GM15510 (cell line): ENCODE data around the gene SEC24C.
A peak's percentile ranks its signal among the peaks of the same experiment; 100 is the strongest.

Experiments
- POLR2A ChIP-seq: IDR thresholded peaks from 3 replicates; pipeline ENCODE4 v1.6.1; 2011; ENCODE audit warnings: borderline replicate concordance; ENCODE audit not compliant: insufficient read length; ENCODE audit errors: extremely low read depth

SEC24C gene

GRCh38 chr10:73791871-73792400 lies 47.8 kb downstream of the SEC24C start:
- TF ChIP-seq POLR2A: no peak

- TF ChIP-seq POLR2A: no peak
Observed at GRCh38 chr10:73793456-73793855, 49.3 kb downstream of the SEC24C start.

DNA sequence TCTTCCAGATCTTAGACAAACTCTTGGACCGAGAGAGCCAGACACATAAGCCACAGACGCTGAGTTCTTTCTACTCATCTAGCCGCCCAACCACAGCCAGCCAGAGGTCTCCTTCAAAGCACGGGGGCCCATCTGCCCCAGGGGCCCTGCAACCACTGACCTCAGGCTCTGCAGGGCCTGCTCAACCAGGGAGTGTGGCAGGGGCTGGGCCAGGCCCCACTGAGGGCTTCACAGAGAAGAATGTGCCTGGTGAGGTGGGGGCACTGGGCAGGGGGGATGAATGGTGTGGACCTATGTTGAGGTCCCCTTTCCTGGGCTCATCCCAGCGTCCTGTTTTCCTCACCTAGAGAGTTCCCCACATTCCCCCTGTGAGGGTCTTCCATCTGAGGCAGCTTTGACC lies 52.6 kb downstream of the SEC24C start:
- TF ChIP-seq POLR2A: no peak

DNA sequence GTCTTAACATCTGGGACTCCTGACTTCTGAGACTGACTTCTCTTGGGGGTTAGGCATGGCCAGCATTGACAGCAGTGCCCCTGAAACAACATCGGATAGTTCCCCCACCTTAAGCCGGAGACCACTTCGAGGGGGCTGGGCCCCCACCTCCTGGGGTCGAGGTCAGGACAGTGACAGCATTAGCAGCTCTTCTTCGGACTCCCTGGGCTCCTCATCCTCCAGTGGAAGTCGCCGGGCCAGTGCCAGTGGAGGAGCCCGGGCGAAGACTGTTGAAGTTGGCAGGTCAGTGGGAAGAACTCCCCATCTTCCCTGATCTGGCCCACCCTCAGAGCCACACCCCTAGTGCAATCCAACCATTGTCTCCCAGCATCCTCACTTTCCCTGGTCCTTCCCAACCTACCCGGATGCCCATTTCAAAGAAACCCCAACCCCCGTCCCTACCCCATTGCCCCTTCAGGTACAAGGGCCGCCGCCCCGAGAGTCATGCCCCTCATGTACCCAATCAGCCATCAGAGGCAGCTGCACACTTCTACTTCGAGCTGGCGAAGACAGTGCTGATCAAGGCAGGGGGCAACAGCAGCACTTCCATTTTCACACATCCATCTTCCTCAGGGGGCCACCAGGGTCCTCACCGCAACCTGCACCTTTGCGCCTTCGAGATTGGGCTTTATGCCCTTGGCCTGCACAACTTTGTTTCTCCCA lies 53.3 kb downstream of the SEC24C start:
- no peak for TF ChIP-seq POLR2A

DNA sequence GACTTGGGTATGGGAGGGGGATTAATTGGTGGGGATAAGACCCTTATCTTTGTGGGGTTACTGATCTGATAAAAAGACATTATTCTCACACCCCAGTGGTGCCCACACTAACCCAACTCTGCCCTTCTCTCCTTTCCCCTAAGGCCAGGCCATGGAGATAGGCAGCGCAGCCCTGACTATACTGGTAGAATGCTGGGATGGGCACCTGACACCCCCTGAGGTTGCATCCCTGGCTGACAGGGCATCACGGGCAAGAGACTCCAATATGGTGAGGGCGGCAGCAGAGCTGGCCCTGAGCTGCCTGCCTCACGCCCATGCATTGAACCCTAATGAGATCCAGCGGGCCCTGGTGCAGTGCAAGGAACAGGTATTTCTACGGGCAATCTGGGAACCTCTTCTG lies 53.9 kb downstream of the SEC24C start:
- TF ChIP-seq POLR2A: no peak

- TF ChIP-seq POLR2A: no peak
Observed at GRCh38 chr10:73798927-73799560, 54.9 kb downstream of the SEC24C start.

- no peak for TF ChIP-seq POLR2A
Observed at GRCh38 chr10:73799899-73800559, 55.9 kb downstream of the SEC24C start.

- peak; percentile 6 for TF ChIP-seq POLR2A
Observed at GRCh38 chr10:73800560-73801252, 56.5 kb downstream of the SEC24C start.

- TF ChIP-seq POLR2A: peak; percentile 3
Observed at GRCh38 chr10:73801253-73801590, 57.0 kb downstream of the SEC24C start.

DNA sequence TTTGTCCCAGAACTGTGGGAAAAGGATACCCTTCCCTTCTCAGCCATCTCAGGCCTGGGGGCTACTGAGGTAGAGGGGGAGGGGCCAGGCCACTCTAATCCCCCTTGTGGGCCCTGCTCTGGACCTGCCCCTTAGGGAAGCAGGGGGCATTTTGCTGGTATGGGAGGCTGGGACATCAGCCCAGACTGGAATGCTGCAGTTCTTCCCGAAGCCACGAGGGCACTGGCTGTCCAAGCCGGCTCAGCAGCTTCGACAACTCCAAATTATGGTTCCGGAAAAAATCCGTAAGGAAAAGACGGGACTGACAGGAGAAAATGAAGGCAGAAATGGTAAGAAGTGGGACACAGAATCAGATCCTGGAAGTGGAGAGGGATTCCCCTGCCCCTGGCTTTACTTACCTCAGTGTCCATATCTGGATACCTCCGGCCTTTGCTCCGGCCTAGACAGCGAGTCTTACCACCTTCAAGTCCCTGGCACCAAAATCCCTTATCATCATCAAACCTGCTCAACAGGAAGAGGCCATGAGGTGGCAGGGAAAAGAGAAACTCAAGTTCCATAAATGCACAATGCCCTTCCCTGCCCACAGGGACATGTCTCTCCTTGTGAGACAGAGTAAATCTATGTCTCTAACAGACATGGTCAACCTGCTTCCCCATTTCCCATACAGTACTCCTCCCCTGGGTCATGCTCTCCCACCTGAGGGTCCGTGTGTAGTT lies 58.3 kb downstream of the SEC24C start:
- TF ChIP-seq POLR2A: no peak

- TF ChIP-seq POLR2A: no peak
Observed at GRCh38 chr10:73803680-73804286, 59.6 kb downstream of the SEC24C start.

DNA sequence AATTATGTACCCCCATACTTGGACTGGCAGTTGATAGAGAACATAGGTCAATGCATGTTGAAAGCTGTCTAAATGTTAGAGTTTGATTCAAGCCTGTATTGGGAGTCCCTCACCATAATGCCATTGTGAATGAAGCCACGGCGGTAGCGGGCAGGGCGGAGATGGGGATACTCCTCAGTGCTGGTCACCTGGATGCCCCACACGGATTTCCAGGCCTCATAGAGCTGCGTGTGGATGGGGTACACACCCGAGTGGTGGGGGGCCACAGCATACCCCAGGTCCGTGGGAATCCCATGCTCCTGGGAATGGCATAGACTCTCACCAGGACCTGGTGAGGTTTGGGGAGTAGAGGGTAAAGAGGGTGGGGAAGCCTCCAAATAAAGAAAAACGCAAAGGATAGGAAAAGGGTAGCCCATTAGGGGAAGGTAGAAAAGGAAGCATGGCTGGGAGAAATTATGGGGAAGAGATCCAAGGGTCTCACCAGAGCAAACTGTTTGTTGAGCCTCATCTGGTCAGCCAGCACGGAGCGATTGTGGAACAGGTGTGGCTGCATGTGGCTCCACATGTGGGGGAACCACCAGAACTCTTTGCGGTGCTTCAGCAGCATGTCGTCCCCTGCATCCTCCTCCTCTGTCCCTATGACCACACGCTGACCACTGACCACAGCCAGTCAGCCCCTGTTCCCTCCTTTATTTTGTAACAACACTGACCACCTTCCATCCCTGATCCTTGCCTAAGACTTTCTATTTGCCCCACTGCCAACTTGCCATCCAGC lies 62.2 kb downstream of the SEC24C start:
- TF ChIP-seq POLR2A: no peak

- no peak for TF ChIP-seq POLR2A
Observed at GRCh38 chr10:73807471-73807870, 63.3 kb downstream of the SEC24C start.
